ENCODE data around the gene ZNF813.

- TF ChIP-seq CTCF (IDR thresholded peaks at IDR 0.05; ENCODE audit: insufficient read depth, low read length, poor library complexity, severe bottlenecking) (no peak), EZH2phosphoT487 (conservative IDR thresholded peaks at IDR 0.05; ENCODE audit: low read length) (no peak)
These were observed 4.7 kb upstream of the ZNF813 start for GRCh38 chr19:53462861-53463260.
